ENCODE results near the gene DPEP1.

Gene DPEP1

GRCh38 chr16:89613954-89614459 lies 565 bp downstream of the DPEP1 start:
- no peak overlapping the region for H3K4me3 ChIP-seq (ENCODE audit: low read length)
- TF ChIP-seq ZNF274 (IDR thresholded peaks at IDR 0.05; ENCODE audit: low read depth, low read length) = no peak

- no peak overlapping the region for H3K4me3 ChIP-seq (ENCODE audit: low read length)
- TF ChIP-seq ZNF274 (IDR thresholded peaks at IDR 0.05; ENCODE audit: low read depth, low read length) = no peak
Measured at GRCh38 chr16:89615176-89615575, 1.7 kb downstream of the DPEP1 start.

- H3K4me3 ChIP-seq (ENCODE audit: low read length) = no peak overlapping the region
- no peak for TF ChIP-seq ZNF274 (IDR thresholded peaks at IDR 0.05; ENCODE audit: low read depth, low read length)
Measured at GRCh38 chr16:89615596-89616090, 2.2 kb downstream of the DPEP1 start.

GRCh38 chr16:89616623-89617022 lies 3.2 kb downstream of the DPEP1 start:
- no peak for TF ChIP-seq ZNF274 (IDR thresholded peaks at IDR 0.05; ENCODE audit: low read depth, low read length)
- H3K4me3 ChIP-seq (ENCODE audit: low read length) = no peak overlapping the region

GRCh38 chr16:89617036-89617435 lies 3.6 kb downstream of the DPEP1 start:
- no peak for TF ChIP-seq ZNF274 (IDR thresholded peaks at IDR 0.05; ENCODE audit: low read depth, low read length)
- no peak overlapping the region for H3K4me3 ChIP-seq (ENCODE audit: low read length)

GRCh38 chr16:89618109-89618998 lies 4.9 kb downstream of the DPEP1 start:
- no peak for TF ChIP-seq ZNF274 (IDR thresholded peaks at IDR 0.05; ENCODE audit: low read depth, low read length)
- H3K4me3 ChIP-seq (ENCODE audit: low read length) = no peak overlapping the region

- TF ChIP-seq ZNF274 (IDR thresholded peaks at IDR 0.05; ENCODE audit: low read depth, low read length) = no peak
- no peak overlapping the region for H3K4me3 ChIP-seq (ENCODE audit: low read length)
Measured at GRCh38 chr16:89619840-89620239, 6.4 kb downstream of the DPEP1 start.

- TF ChIP-seq ZNF274 (IDR thresholded peaks at IDR 0.05; ENCODE audit: low read depth, low read length) = no peak
- no peak overlapping the region for H3K4me3 ChIP-seq (ENCODE audit: low read length)
Measured at GRCh38 chr16:89620406-89620841, 7.0 kb downstream of the DPEP1 start.

- no peak overlapping the region for H3K4me3 ChIP-seq (ENCODE audit: low read length)
- TF ChIP-seq ZNF274 (IDR thresholded peaks at IDR 0.05; ENCODE audit: low read depth, low read length) = no peak
Measured at GRCh38 chr16:89621136-89621697, 7.8 kb downstream of the DPEP1 start.

- H3K4me3 ChIP-seq (ENCODE audit: low read length) = no peak overlapping the region
- no peak for TF ChIP-seq ZNF274 (IDR thresholded peaks at IDR 0.05; ENCODE audit: low read depth, low read length)
Measured at GRCh38 chr16:89621698-89622409, 8.4 kb downstream of the DPEP1 start.

- TF ChIP-seq ZNF274 (IDR thresholded peaks at IDR 0.05; ENCODE audit: low read depth, low read length) = no peak
- H3K4me3 ChIP-seq (ENCODE audit: low read length) = no peak overlapping the region
Measured at GRCh38 chr16:89623511-89624261, 10.2 kb downstream of the DPEP1 start.

- TF ChIP-seq ZNF274 (IDR thresholded peaks at IDR 0.05; ENCODE audit: low read depth, low read length) = no peak
- no peak overlapping the region for H3K4me3 ChIP-seq (ENCODE audit: low read length)
Measured at GRCh38 chr16:89624777-89625761, 11.6 kb downstream of the DPEP1 start.
